ENCODE measurements around the gene TEX264.

The TEX264 gene

DNA sequence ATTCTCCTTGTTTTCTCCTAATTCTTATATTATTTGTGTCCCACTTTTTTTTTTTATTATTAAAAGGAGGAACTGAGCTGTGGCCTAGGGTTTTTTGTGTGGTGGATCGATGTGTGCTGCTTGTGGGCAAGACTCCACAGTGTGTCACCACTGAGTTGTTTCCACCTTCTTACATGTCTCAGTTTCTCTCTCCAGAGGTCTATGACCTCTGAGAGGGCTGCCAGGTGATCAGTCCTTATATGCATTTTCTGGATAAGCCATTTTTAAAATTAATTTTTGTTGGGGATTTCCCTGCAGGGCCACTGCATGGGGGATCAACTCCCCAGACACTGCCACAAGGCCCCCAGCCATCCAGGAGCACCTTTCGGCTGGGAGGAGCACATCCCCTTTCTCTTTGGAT is 80.2 kb downstream of the TEX264 start:
- Histone ChIP-seq H3K36me3 (ENCODE audit: insufficient read depth, low read length) (no peaks in the 10 kb centered on the region; the same call in 1 of the 2 replicates), H3K27ac (ENCODE audit: low read depth, low read length, poor library complexity, severe bottlenecking) (no peak overlapping the region), H3K9ac (ENCODE audit: low read length) (no peak overlapping the region), H2AFZ (ENCODE audit: low read length) (no peak overlapping the region), H3K79me2 (ENCODE audit: insufficient read depth, low read length) (no peaks in the 10 kb centered on the region), H3K4me2 (ENCODE audit: low read length) (no peak overlapping the region), H3K9me3 (ENCODE audit: low read length) (no peaks in the 10 kb centered on the region), H4K20me1 (ENCODE audit: insufficient read depth, low read length) (no peaks in the 10 kb centered on the region), H3K9me2 (ENCODE audit: low read depth, low read length) (no peaks in the 10 kb centered on the region), H3K27me3 (ENCODE audit: insufficient read depth, low read length) (no peaks in the 10 kb centered on the region), H3F3A (ENCODE audit: insufficient read depth, low read length) (no peaks in the 10 kb centered on the region), H3K4me3 (ENCODE audit: low read depth, low read length, poor library complexity, severe bottlenecking) (no peak overlapping the region), H3K4me1 (ENCODE audit: insufficient read depth, low read length, severe bottlenecking) (no peaks in the 10 kb centered on the region)
- no peak for TF ChIP-seq EZH2 (IDR thresholded peaks at IDR 0.05; ENCODE audit: borderline replicate concordance, low read length)
- TF ChIP-seq, protein P1, sequence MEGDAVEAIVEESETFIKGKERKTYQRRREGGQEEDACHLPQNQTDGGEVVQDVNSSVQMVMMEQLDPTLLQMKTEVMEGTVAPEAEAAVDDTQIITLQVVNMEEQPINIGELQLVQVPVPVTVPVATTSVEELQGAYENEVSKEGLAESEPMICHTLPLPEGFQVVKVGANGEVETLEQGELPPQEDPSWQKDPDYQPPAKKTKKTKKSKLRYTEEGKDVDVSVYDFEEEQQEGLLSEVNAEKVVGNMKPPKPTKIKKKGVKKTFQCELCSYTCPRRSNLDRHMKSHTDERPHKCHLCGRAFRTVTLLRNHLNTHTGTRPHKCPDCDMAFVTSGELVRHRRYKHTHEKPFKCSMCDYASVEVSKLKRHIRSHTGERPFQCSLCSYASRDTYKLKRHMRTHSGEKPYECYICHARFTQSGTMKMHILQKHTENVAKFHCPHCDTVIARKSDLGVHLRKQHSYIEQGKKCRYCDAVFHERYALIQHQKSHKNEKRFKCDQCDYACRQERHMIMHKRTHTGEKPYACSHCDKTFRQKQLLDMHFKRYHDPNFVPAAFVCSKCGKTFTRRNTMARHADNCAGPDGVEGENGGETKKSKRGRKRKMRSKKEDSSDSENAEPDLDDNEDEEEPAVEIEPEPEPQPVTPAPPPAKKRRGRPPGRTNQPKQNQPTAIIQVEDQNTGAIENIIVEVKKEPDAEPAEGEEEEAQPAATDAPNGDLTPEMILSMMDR (IDR thresholded peaks at IDR 0.05; ENCODE audit: low read length), result no peak
